AG20443 (cell line): ENCODE data around the gene LARGE2.

Experiments used
- DNase-seq: peaks from one replicate; pipeline ENCODE4 v3.0.0; 2012; ENCODE audit warnings: low spot score, mixed read lengths

LARGE2 gene

DNA sequence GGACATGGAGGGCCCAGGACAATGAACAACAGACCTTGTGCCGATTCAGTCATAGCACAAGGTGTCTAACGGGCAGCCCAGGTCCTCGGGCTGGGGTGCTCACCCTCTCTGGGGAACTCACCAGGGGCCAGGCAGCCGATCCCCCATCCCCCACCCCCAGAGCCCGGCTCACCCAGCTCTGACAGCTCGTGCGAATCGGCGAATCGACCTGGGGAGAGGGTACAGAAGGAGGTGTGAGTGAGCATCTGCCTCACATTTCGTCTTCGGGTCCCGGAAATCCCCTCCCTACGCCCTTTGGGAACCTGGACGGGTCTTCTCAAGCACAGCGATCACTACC lies 5.2 kb upstream of the LARGE2 start:
- DNase-seq: no peak

DNA sequence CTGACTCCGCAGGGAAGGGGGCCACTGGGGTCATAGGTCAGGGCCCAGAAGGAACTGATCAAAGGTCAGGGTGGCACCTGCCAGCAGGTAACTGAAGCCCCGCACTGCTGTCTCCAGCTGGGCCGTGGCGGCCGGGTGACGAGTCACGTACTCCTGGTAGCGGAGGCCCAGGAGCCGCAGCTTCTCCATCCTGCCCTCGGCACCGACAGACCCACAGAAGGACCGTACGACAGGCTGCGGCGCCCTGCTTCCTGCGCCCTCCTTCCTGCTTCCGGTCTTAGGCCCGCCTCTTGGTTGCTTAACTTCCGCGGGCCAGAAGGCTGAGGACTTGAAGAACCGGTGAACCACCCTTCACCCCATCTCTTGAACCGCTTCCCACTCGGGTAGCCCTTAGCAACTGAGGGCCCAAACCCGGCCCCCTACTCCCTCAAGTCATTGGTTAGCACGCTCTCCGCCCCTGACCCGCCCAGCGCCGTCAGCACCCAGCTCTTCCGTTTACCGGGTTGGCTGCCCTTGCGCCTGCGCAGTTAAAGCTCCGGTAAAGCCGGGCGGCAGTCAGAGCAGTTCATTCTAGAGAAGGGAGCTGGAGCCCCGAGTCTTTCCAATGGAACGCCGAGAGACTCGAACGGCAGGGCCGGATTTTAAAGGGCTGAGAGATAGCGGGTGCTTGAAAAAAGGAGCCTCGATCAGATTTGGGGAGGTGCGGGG lies 4.7 kb upstream of the LARGE2 start, which contains the start of gene PEX16:
PEX16 (minus strand) TSS at position 255 of the 708 bp plus-strand sequence; CDS start at position 189, 66 bp downstream.
- peak; percentile 99 for DNase-seq

DNA sequence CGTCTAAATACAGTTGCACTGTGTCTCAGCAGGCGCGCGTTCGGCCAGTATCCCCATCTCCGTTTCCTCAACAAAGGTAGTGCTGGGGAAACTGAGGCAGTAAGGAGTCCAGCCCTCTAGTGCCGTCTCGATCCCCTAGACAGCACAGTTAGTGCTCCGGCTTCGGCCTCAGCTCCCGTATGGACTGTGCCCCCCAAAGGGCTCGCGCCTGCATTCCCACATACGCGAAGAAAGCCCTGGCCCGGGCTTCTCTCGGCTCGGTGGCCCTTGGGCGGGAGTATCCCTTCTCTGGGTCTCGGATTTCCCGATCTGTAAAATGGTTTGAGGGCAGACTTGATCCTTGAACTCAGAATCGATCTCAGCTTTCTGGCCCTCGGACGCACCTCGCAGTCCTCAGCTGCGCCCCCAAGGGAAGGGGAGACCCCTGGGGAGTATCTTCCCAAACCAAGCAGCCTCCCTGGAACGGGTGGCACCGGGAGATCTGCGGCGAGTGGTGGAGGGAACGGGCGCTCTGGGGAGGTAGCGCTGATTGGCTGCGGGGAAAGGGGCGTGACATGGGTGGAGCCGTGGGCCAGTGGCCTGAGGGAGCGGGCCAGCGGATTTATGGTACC lies 4.0 kb upstream of the LARGE2 start:
- DNase-seq: peak; percentile 93

DNA sequence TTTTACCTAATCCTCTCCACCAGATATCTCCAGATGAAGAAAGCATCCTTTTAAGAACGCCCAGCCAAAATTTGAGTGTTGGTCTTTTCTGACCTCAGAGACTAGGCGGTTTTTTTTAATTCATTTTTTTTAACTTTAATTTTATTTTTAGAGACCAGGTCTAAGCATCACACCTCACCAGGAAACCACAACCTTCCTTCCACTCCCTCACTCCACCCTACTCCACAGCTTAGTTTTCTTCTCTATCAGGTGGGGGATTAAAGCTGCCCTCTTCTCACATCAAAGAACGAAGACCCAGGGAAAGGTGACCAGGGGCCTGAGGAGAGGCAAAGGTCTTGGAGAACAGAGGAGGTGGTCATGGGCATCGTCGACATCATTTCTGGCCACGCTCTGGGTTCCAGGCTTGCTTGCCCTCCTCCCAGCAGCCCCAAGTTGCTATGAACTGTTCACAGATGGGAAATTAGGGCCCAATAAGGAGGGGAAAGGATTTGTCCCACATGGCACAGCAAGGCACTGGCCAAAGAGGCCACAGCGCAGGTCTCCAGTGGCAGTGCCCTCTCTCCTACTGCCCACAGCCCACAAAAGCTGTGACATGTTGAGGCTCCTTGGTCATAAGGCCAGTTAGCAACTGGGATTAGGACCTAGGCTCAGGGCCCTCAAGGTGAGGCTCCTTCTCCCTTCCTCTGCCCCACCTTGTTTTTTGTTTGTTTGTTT lies 3.3 kb upstream of the LARGE2 start:
- no peak for DNase-seq

DNA sequence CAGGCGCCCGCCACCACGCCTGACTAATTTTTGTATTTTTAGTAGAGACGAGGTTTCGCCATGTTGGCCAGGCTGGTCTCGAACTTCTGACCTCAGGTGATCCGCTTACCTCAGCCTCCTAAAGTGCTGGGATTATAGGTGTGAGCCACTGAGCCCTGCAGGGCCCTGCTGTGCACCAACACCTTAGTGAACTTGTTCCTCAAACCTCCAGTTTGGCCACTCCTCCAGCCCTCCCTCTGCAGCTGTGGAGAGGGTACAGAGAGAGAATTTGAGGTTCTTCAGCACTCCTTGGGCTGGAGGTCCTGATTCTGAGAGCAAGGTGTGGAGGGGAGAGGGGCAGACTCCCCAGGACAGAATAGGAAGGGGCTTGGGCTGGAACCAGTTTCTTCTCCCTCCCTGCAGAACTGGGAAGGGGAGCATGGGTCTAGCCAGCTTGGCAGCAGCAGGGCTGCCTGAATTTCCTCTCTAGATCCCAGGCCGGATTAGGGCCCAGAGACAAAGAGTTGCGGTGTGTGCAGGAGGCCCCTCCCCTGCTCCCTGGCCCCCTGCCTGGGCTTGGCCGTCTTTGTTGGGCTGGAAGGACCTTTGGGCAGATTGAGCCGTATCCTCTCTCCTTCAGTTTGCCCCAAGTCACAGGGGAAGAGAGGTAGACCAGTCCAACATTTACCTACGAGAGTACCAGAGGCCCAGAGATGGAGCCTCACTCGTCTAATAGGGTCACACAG lies 2.5 kb upstream of the LARGE2 start:
- no peak for DNase-seq

DNA sequence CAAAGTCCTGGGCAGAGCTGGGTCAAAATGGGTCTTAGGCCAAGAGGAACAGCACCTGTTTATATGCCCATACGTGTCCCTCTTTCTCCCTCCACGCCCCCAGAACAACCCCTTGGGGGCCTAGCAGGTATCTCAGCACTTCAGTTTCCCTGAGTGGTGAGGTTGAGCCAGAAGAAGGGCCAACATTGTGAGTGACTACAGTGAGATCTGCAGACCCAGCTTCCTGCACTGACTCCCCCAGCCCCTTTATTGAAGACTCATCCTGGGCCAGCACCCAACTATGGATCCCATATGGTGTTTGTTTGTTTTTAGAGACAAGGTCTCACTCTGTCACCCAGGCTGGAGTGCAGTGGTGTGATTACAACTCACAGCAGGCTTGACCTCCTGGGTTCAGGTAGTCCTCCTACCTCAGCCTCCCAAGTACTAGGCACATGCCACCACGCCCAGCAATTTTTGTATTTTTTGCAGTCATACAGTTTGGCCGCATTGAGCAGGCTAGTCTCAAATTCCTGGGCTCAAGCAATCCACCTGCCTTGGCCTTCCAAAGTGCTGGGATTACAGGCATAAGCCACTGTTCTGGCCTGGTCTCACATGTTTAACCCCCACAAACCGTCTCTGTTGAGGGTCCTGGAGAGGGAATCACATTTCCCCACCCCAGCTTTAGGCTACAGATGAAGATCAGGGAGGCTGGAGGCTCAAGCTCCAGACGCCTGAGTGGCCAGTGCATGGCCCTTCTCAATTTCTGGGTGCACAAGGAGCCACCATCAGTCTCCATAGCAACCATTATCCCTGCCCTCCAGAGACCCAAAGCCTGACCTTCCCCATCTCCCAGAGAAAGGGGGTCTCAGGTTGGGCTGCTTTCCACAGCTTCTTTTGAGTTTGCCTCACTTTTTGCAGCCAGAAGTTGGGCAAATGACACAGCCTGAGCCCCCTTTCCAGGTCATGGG lies 1.7 kb upstream of the LARGE2 start:
- no peak for DNase-seq

DNA sequence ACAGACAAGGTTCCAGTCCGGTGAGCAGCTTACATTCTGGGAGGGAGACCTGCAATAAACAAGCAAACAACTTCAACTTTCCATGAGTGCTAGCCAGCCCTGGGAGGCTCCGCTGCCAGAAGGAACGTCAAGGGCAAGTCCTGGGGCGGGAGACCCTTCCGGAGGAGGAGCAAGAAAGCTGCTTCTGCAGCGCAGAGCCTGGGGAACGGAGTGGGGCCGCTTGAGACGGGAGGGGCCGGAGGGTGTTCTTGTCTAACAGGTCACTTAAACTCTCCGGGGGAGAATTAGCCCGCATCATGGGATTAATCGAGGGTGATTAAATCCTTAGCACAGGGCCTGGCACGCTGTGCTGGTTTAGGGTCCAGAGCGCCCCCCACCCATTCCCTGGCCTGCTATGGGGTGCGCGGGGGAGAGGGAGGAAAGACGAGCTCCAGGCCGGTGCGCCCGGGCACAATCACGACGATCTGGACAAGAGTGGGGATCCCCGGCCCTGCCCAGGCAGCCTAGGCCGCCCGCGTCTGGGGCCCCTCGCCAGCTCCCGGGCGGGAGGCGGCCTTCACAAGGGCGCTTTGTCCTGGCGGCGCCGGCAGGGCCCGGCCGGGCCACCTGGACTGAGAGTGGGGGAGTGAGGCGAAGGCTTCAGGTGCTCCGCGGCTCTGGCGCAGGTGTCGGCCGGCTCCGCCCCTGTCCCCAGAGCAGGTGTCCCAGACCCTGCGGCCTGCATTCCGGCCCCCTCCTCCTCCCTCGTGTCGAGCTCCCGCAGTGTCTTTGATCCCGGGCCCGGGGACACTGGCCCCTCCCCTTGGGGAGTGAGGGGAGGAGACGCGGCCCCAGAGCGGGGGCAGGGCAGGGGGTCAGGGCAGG lies 663 bp upstream of the LARGE2 start:
- DNase-seq: no peak

DNA sequence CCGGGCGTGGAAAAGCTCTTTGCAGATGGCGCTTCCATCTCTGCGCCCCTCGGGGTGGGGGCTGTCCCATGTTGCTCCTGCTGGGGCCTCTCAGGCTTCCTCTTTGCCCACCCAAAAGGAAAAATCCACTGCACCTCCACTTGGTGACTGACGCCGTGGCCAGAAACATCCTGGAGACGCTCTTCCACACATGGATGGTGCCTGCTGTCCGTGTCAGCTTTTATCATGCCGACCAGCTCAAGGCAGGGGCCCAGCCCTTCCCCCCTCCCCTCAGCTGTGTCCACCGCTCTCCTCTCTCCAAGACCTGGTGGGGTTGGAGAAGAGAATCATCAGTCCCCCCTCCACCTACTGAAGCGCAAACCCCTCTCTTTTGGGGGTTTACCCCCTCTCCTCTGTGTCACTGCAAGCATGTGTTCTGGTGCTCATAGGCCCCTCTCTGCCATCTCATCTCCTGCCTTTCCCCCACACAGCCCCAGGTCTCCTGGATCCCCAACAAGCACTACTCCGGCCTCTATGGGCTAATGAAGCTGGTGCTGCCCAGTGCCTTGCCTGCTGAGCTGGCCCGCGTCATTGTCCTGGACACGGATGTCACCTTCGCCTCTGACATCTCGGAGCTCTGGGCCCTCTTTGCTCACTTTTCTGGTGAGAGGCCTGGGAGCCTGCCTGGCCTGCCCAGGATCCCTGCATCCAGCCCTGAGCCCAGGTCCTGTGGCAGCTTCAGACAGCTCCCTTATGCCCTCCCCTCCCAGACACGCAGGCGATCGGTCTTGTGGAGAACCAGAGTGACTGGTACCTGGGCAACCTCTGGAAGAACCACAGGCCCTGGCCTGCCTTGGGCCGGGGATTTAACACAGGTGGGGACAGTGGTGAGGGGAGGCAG lies 1.8 kb downstream of the LARGE2 start:
- DNase-seq: no peak

DNA sequence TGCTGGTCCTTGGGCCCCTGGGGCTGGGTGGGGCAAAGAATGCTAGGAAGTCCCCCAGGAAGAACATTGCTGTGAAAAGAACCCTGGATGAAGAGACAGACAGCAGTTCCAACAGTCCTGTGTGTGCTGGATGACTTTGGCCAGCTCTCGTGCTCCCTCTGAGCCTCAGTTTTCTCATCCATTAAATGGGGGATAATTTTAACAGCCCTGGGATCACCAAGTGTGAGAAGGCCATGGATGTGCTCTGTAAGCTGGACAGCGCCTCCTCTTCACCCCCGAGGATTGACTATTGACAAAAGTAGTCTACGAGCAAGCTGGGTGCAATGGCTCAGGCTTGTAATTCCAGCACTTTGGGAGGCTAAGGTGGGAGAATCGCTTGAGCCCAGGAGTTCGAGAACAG lies 2.5 kb downstream of the LARGE2 start:
- DNase-seq: no peak

DNA sequence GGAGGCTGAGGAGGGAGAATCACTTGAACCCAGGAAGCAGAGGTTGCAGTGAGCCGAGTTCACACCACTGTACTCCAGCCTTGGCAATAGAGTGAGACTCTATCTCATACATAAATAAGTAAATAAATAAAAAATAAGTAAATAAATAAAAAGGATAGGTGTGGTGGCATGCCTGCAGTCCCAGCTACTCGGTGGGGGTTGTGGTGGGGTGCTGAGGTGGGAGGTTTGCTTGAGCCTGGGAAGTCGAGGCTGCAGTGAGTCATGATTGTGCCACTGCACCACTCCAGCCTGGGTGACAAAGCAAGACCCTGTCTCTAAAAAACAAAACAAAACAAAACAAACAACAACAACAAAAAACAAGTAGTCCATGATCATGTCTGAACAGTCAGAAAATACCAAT lies 3.1 kb downstream of the LARGE2 start:
- DNase-seq: no peak

DNA sequence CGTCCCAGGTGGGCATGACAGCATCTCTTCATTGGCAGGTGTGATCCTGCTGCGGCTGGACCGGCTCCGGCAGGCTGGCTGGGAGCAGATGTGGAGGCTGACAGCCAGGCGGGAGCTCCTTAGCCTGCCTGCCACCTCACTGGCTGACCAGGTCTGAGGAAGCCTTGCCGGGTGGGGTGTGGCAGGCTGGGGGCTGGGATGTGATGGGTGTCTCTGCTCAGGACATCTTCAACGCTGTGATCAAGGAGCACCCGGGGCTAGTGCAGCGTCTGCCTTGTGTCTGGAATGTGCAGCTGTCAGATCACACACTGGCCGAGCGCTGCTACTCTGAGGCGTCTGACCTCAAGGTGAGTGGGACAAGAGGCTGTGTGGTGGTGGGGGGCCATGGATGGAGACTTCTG lies 3.5 kb downstream of the LARGE2 start:
- DNase-seq: no peak

DNA sequence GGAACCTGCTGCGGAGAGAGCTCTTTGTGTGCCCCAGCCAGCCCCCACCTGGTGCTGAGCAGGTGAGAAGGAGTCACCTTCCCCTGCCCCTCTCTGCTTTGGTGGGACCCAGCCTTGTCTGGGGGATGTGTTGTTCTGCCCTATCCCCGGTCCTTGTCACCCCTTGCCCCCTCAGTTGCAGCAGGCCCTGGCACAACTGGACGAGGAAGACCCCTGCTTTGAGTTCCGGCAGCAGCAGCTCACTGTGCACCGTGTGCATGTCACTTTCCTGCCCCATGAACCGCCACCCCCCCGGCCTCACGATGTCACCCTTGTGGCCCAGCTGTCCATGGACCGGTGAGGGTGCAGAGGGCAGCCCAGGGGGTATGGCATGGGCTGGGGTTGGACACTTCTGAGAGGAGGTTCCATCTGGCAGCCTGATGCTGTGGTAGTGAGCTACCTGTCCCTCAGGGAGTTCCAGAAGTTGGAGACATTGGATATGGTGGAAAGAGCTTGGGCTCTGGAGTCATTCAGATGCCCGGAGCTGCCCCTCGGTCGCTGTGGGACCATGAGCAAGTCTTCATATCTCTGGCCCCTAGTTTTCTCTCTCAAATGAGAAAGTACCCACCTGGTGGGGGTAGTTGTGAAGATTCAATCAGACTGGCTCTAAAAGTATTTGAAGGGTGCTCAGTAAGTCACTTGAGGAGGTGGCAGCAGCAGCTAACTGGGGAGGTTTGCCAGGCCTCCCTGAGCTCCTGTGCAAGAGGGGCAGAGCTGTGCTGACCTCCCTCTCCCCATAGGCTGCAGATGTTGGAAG lies 4.3 kb downstream of the LARGE2 start:
- no peak for DNase-seq

DNA sequence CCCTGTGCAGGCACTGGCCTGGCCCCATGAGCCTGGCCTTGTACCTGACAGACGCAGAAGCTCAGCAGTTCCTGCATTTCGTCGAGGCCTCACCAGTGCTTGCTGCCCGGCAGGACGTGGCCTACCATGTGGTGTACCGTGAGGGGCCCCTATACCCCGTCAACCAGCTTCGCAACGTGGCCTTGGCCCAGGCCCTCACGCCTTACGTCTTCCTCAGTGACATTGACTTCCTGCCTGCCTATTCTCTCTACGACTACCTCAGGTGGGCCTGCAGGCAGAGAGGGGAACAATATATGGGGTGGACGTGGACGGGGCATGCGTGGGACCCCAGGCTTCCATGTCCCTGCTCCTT lies 4.9 kb downstream of the LARGE2 start:
- no peak for DNase-seq

DNA sequence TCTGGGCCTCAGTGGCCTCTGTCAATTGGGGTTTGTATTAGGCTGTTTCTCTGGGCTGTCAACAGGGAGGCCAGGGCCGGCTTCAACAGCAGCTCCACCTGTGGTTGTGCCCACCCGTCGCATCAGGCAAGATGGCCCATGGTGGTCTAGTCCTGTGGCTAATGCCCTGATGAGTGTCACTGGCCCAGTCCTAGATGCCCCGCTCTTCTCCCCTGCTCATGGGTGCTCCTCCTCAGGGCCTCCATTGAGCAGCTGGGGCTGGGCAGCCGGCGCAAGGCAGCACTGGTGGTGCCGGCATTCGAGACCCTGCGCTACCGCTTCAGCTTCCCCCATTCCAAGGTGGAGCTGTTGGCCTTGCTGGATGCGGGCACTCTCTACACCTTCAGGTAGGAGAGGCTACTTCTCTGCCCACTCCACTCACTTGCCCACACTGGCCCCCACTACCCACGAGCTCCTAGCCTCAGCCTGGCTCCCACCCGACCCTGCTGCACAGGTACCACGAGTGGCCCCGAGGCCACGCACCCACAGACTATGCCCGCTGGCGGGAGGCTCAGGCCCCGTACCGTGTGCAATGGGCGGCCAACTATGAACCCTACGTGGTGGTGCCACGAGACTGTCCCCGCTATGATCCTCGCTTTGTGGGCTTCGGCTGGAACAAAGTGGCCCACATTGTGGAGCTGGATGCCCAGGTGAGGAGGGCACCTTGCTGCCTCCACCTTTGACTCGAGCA lies 5.4 kb downstream of the LARGE2 start:
- DNase-seq: no peak

DNA sequence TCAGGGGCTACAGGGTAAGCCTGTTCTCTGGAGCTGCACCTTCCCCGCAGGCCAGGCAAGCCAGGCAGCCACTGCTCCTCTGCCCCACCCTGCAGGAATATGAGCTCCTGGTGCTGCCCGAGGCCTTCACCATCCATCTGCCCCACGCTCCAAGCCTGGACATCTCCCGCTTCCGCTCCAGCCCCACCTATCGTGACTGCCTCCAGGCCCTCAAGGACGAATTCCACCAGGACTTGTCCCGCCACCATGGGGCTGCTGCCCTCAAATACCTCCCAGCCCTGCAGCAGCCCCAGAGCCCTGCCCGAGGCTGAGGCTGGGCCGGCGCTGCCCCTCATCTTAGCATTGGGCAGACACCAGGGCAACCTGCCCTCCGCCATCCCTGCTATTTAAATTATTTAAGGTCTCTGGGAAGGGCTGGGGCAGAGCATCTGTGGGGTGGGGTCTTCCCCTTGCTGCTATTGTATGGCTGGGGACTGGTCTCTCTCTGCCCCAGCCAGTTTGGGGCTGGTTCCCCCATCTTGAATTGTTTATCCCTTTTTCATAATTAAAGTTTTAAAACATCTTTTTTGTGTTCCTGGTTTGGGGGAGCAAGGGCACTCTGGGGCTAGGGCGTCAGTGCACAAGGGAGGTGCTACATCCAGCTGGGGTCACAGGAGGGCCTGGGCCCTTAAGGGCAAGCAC lies 6.2 kb downstream of the LARGE2 start:
- no peak for DNase-seq

DNA sequence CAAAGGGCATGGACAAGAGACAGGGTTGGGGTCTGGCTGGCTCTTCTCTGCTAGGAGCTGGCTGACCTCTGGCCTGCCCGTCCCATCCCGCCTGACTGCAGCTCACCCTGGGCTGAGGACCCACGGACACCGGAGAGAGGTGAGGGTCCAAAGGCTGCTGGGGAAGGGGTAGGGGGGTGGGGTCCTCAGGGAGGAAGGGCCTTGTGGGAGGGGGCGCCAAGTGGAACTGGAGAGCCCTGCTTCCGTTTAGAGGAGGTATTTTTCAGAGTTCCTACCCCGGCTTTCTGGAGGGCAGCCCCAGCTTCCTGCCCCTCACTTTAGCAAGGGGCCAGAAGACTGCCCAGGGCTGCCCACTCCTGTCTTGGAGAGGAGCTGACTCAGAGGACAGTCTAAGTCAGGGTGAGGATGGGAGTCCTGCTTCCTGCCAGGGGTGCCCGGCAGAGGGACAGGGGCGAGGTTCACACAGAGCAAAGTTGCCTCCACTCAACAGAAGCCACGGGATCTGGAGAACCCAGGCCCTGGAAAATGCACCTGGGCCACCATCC lies 7.1 kb downstream of the LARGE2 start:
- peak; percentile 37 for DNase-seq
